Activated T-cell treated with anti-CD3 and anti-CD28 coated beads, Interleukin-2, amount 50 U/mL, for 4 hours (primary cell): Measurements from ENCODE around the gene WDR70. TPM values are rescaled to one million over a fixed set of nuclear protein-coding genes. Genes with fewer than 3 reads are reported as not detected.

Source experiments
- ATAC-seq, 2 donors: fragments of 200-7000 bp; cut with Tn5 transposase; one replicate each; pipeline ENCODE4 v1.10.0; 2021
- DNase-seq: peaks from one replicate; pipeline ENCODE4 v3.0.0-alpha.2; 2020
- H3K27me3 Mint-ChIP-seq: one replicate; pipeline ENCODE4 v1.8.0; 2021; ENCODE audit warnings: low read depth, mixed read lengths
- H3K36me3 Mint-ChIP-seq: one replicate; pipeline ENCODE4 v1.8.0; 2022; ENCODE audit warnings: mixed read lengths; ENCODE audit not compliant: insufficient read depth
- H3K4me1 Mint-ChIP-seq: one replicate; pipeline ENCODE4 v1.8.0; 2021; ENCODE audit warnings: low read depth, mixed read lengths
- H3K4me3 Mint-ChIP-seq: one replicate; pipeline ENCODE4 v1.8.0; 2021; ENCODE audit warnings: mild to moderate bottlenecking, moderate library complexity, mixed read lengths
- H3K9me3 Mint-ChIP-seq: one replicate; pipeline ENCODE4 v1.8.0; 2021; ENCODE audit warnings: mixed read lengths
- total RNA-seq, 3 donors: library from RNA; stranded (reverse); gene quantifications; one replicate each; pipeline ENCODE4 v1.2.1, GENCODE V29; 2021

WDR70 gene
- total RNA-seq, 3 donors from 2014 or later = 28.4 to 34.8 (median 33.6) TPM

DNA sequence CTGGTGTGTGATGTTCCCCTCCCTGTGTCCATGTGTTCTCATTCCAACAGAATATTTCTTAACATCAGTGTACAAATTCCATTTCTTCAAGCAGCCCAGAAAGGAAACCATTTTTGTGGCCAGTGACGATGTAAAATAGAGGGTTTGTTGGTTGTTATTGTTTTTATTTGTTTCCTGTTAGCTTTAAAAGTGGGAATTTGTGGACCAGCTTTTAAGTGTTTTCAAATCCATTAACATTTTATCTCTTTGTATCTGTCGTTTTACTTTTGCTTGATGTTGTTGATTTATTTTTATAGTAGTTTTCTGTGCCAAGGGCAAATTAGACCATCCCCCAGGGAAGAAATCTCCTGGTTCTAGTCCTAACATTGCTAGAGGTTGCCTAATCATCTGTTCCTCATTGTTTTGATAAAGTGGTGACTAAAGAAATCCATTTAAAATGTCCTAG is 360.7 kb downstream of the WDR70 start:
- ATAC-seq (no peak), DNase-seq (no peak)
- Mint-ChIP-seq H3K9me3 (no peaks in the 10 kb centered on the region), H3K4me3 (no peak overlapping the region), H3K36me3 (peaks cover 56% of the 10 kb centered on the region), H3K27me3 (no peaks in the 10 kb centered on the region), H3K4me1 (peaks cover 15% of the 10 kb centered on the region)

DNA sequence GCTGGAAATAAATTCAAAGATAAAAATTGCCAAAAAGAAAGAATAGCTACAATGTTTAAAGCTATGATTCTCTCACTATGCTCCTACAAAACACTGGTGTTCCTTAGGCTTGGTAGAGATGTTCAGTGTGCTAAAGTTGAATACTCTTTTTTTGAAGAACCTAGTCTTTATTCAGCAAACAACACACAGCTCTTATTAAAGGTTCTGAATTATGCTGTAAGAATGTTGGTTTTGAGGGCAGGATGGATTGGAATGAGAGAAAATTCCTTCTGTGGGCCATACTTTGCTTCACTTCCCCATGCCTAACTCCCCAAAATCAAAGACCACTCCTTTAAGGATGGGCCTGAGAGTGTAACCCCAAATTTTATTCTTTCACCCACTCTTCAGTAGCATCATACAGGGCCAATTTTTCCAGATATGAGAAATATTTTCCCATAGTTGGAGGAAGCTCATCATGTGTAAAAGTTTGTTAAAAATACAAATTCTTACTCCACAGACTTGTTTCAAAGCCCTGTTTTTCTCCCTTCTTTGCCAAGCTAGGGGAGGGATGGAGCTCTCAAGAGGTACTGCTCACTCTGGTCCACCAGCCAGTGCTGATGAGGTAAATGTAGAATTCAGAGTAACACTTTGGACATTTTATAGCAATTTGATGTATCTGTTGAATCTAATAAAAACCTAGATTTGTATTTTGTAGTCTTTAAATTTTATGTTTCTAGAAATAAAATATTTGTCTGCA is 361.4 kb downstream of the WDR70 start:
- Mint-ChIP-seq H3K4me3 (no peak overlapping the region), H3K4me1 (peaks cover 15% of the 10 kb centered on the region), H3K36me3 (peaks cover 53% of the 10 kb centered on the region), H3K9me3 (no peaks in the 10 kb centered on the region), H3K27me3 (no peaks in the 10 kb centered on the region)
- DNase-seq (no peak), ATAC-seq (no peak)

DNA sequence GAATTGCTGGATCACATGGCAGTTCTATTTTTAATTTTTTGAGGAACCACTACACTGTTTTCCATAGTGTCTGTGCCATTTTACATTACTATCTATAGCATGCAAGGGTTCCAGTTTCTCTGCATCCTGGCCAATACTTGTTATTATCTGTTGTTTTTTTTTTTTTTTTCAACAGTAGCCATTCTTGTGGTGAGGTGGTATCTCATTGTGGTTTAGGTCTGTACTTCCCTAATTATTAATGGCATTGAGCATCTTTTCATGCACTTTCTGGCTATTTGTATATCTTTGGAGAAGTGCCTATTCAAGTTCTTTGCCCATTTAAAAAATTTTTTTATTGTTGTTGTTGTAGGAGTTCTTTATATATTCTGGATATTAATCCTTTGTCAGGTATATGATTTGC is 363.0 kb downstream of the WDR70 start:
- ATAC-seq (no peak), DNase-seq (no peak)
- Mint-ChIP-seq H3K36me3 (peaks cover 46% of the 10 kb centered on the region), H3K4me1 (peaks cover 13% of the 10 kb centered on the region), H3K27me3 (no peaks in the 10 kb centered on the region), H3K4me3 (no peak overlapping the region), H3K9me3 (peaks cover 6% of the 10 kb centered on the region)

DNA sequence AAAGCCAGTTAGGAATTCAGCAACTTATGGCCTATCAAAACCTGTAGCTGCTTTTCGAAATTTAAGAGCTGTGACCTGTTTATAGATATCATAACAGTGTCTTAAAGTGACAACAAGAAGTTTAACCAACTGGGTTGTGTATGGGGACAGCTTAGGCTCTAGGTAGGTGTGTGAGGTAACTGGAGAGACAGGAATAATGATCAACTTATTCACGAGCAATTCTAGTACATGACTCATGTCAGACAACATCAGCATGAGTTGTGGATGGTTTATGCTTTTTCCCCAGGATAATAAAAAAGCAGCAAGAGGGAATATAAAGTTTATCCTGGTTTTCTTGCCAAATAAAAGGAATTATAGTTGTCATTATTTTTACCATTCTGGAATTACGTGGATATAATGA is 372.1 kb downstream of the WDR70 start:
- ATAC-seq (no peak), DNase-seq (no peak)
- Mint-ChIP-seq H3K27me3 (no peaks in the 10 kb centered on the region), H3K4me3 (no peak overlapping the region), H3K9me3 (peaks cover 11% of the 10 kb centered on the region), H3K4me1 (no peaks in the 10 kb centered on the region), H3K36me3 (peaks cover 39% of the 10 kb centered on the region)

DNA sequence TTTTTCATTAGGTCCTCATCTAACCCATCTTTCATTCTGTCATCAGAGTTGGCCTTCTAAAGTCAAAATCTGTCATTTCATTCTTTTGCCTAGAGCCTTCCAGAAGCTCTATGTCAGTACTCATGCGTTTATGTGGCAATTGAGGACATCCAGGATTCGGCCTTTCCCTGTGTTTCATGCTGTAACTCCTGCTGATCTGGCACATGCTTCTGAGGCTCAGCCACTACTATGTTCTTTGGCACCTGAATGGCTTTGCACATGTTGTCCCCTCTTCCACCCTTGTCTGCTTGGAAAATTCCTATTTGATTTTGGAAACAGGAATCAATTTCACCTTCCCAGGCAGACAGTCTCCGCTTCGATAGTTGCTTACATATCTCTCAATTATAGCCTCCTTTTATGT is 375.9 kb downstream of the WDR70 start:
- no peak for DNase-seq

DNA sequence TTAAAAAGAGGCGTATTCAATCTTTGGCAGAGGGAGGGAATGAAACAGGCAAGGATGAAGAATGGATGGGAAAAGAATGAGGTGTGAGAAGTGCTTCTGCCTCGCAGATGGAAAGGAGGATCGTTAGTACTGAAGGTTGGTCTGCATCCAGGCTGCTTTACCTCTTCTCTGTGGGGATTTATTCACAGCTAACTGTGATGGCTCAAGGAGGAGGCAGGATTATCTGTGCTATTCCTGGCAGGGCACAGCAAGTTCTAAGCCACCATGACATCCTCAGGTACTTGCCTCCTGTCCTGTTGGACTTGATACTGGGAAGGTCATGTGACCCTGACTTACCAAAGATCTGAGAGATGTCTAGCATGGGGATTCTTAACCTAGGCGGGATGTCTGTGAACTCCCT is 376.5 kb downstream of the WDR70 start:
- Mint-ChIP-seq H3K27me3 (no peaks in the 10 kb centered on the region), H3K36me3 (peaks cover 36% of the 10 kb centered on the region), H3K4me1 (no peaks in the 10 kb centered on the region), H3K9me3 (peaks cover 10% of the 10 kb centered on the region), H3K4me3 (no peak overlapping the region)
- DNase-seq (no peak), ATAC-seq (no peak)

More for the DNA sequence above, 375.9 kb downstream of the WDR70 start:
- Mint-ChIP-seq H3K4me3 (no peak overlapping the region), H3K4me1 (no peaks in the 10 kb centered on the region), H3K9me3 (peaks cover 10% of the 10 kb centered on the region), H3K27me3 (no peaks in the 10 kb centered on the region), H3K36me3 (peaks cover 38% of the 10 kb centered on the region)
- ATAC-seq = no peak

DNA sequence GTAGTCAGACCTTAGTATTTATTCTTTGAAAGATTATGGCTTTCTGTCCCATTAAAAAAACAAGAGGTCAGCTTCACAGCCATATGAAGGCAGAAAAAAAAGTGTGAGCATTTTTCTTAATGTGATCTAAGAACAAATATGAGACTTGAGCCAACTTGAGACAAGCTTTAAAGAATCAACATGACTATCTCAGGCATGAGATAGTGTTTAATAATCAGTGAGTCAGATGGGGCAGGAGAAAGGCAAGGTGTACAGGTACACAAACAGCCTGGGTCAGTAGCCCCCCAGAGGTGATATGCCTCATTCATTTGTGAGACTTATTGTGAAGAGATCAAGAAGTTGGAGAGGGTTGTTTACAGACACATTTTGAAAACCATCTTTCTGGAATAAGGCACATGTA is 377.1 kb downstream of the WDR70 start:
- Mint-ChIP-seq H3K9me3 (peaks cover 10% of the 10 kb centered on the region), H3K4me3 (no peak overlapping the region), H3K36me3 (peaks cover 30% of the 10 kb centered on the region), H3K4me1 (no peaks in the 10 kb centered on the region), H3K27me3 (no peaks in the 10 kb centered on the region)
- ATAC-seq = no peak
- no peak for DNase-seq

DNA sequence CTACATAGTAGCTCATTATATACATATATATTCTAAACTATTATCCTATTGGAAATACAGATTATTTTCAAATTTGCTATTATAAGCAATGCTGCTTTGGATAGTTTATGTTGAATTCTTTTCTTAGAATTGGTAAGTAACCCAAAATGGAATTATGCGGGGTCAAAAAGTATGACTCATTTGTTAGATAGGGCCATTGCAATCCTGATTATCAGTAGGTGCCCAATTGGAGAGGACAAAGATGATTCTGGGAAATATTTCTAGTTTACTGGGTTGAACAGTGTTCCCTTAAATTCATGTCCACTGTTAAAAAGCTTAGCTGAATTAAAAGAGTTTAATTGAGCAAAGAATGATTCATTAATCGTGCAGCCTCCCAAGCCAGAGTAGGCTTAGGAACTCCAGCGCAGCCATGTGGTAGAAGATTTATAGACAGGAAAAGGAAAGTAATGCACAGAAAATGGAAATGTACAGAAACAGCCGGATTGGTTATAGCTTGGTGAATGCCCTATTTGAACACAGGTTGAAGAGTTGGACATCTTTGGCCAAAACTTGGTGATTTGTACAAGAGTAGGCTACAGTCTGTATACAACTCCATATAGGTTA is 379.0 kb downstream of the WDR70 start:
- H3K4me1 Mint-ChIP-seq = peaks cover 2% of the 10 kb centered on the region
- DNase-seq = no peak
- peaks cover 22% of the 10 kb centered on the region for H3K36me3 Mint-ChIP-seq
- H3K27me3 Mint-ChIP-seq = no peaks in the 10 kb centered on the region
- H3K9me3 Mint-ChIP-seq = peaks cover 10% of the 10 kb centered on the region
- H3K4me3 Mint-ChIP-seq = no peak overlapping the region
- no peak for ATAC-seq

DNA sequence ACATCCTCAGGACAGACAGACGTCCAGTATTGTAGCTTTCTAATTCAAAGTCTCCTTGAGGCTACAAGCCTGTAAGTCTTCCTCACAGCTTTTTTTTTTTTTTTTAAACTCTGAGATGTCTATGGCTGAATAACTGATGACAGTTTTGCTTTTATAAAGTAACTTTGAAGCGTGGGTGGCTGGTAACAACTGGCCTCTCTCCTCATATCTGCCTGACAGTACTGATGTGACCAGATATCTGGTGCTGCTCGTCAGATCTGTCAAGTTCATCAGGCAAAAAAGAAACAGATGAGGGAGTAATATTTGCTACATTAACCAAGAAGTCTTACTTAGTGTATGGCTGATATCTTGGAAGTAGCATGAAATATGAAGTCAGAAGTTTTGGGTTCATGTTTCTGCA is 388.1 kb downstream of the WDR70 start:
- no peaks in the 10 kb centered on the region for H3K27me3 Mint-ChIP-seq
- H3K4me3 Mint-ChIP-seq = no peak overlapping the region
- no peaks in the 10 kb centered on the region for H3K9me3 Mint-ChIP-seq
- ATAC-seq (no peak), DNase-seq (no peak)
- peaks cover 2% of the 10 kb centered on the region for H3K4me1 Mint-ChIP-seq
- no peaks in the 10 kb centered on the region for H3K36me3 Mint-ChIP-seq

DNA sequence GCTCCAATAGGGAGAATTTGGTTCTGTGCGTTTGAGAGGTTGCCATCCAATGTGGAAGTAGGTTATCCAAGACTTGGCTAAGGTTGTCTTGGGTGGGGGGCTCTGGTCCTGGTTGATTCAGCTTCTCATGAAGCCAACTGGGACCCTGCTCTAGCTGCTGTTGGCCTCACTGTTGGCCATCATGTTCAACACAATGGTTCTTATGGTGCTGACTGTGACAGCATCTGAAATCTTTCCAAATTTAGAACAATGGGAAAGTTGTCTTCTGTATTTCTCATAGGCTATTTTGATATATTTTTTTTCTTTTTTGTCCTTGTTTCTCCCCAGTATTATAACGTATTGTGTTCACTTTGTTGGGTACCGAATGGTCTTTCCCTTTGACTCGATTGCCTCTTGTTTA is 388.8 kb downstream of the WDR70 start:
- H3K9me3 Mint-ChIP-seq = no peaks in the 10 kb centered on the region
- DNase-seq = no peak
- H3K4me3 Mint-ChIP-seq = no peak overlapping the region
- no peaks in the 10 kb centered on the region for H3K4me1 Mint-ChIP-seq
- H3K36me3 Mint-ChIP-seq = no peaks in the 10 kb centered on the region
- no peak for ATAC-seq
- H3K27me3 Mint-ChIP-seq = no peaks in the 10 kb centered on the region

DNA sequence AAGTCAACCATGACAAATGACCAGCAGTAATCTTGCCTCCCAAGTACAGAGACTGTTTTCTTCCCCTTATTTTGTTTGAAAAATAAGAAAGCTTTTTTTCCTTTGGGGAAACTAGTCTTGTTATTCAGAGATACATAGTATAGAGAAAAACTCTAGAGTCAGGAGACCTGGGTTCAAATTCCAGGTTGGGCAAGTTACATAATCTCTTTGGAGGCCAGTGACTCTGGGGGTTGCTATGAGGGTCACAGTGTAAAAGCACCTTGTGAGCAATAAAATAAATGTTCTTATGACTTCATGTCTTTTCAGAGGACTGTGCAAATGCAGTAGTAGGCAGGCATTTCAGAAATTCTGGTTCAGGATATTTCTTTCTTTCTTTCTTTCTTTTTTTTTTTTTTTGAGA is 389.3 kb downstream of the WDR70 start:
- ATAC-seq = no peak
- no peaks in the 10 kb centered on the region for H3K36me3 Mint-ChIP-seq
- no peak overlapping the region for H3K4me3 Mint-ChIP-seq
- H3K9me3 Mint-ChIP-seq = no peaks in the 10 kb centered on the region
- DNase-seq = no peak
- no peaks in the 10 kb centered on the region for H3K27me3 Mint-ChIP-seq
- H3K4me1 Mint-ChIP-seq = no peaks in the 10 kb centered on the region

DNA sequence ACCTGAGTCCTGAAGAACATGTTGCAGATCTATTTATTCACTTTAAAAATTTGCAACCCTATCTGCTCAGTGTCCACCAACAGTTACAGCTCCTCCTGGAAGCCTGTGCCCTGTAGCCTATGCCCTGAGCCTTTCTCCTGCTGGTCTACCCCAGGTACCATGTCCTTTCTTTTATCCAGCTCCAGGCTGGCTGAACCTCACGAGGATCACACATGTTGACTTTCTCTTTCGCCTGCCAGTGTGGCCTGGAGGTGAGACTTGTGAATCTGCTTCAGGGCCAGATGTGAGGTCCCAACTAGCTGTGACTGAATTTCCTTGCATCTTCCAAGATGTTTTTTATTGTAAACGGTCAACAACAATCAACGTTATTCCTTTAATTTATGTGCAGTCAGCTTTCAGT is 390.0 kb downstream of the WDR70 start:
- DNase-seq (no peak), ATAC-seq (no peak)
- H3K27me3 Mint-ChIP-seq = no peaks in the 10 kb centered on the region
- no peaks in the 10 kb centered on the region for H3K4me1 Mint-ChIP-seq
- H3K4me3 Mint-ChIP-seq = no peak overlapping the region
- H3K9me3 Mint-ChIP-seq = no peaks in the 10 kb centered on the region
- no peaks in the 10 kb centered on the region for H3K36me3 Mint-ChIP-seq

DNA sequence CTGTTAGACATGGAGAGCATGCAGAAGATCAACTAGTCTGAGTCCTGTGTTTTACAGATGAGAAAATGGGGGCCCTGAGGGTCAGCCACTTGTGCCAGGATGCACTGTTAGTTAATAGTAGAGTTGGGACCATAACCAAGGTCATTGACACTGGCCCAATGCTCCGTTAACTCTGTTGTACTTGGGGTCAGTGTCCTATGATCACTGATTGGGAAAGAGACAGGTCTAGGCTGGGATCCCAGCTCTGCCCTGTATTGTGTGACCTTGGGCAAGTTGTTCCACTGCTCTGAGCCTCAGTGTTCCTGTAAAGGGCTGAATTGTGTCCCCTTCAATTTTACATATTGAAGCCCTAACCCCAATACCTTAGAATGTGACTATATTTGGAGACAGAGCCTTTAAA is 390.7 kb downstream of the WDR70 start:
- Mint-ChIP-seq H3K27me3 (no peaks in the 10 kb centered on the region), H3K9me3 (peaks cover under 1% of the 10 kb centered on the region), H3K36me3 (no peaks in the 10 kb centered on the region), H3K4me3 (no peak overlapping the region), H3K4me1 (no peaks in the 10 kb centered on the region)
- DNase-seq = no peak
- ATAC-seq = no peak

DNA sequence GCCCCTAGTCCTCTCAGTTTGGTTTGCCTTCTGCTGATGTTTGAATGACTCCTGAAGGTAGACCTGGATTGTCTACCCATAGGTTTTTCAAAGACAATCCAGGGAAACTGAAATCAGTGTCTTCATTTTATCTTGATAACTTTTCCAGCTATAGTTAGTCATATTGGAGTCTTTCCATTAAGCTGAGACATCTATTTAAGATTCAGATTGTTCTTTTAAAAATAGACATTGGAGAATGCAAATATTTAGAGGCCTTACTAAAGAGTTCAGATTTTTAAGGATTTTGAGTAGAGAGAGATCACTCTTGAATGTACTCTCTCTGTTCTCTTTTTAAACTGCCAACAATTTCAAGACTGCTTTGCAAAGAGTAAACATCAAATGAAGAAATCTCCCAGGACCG is 391.7 kb downstream of the WDR70 start:
- H3K4me3 Mint-ChIP-seq = no peak overlapping the region
- ATAC-seq (no peak), DNase-seq (no peak)
- H3K36me3 Mint-ChIP-seq = no peaks in the 10 kb centered on the region
- H3K27me3 Mint-ChIP-seq = no peaks in the 10 kb centered on the region
- no peaks in the 10 kb centered on the region for H3K4me1 Mint-ChIP-seq
- peaks cover 5% of the 10 kb centered on the region for H3K9me3 Mint-ChIP-seq

DNA sequence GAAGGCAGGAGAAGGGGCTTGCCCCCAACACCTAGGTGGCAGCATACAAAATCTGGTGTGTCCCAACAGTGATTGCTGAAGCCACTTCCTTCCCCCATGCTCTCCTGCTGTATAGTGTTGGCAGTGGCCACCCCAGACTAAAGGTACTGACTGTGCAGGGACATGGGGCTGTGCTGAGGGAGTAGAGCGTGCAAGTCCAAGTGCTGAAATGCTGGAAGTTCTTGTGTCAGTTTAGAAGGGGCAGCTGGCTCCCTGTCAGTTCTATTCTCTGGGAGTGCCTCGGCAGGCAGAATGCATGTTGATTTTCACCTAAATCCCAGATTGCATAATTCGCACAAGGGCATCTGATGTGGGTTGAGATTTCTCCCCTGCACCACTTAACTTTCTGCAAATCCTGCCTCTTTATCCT is 392.1 kb downstream of the WDR70 start:
- H3K4me1 Mint-ChIP-seq = no peaks in the 10 kb centered on the region
- no peaks in the 10 kb centered on the region for H3K27me3 Mint-ChIP-seq
- ATAC-seq = no peak
- H3K36me3 Mint-ChIP-seq = no peaks in the 10 kb centered on the region
- H3K4me3 Mint-ChIP-seq = no peak overlapping the region
- H3K9me3 Mint-ChIP-seq = peaks cover 5% of the 10 kb centered on the region
- DNase-seq = no peak
